Stomach (tissue), 9 donors: ENCODE results near the gene CAMSAP3. TPM values are rescaled to one million over a fixed set of nuclear protein-coding genes. Genes with fewer than 3 reads are reported as not detected.

Source experiments
- DNase-seq, 2 donors: peaks; one replicate each; pipeline versions ENCODE4 v3.0.0 to v3.0.0-alpha.2; 2013 to 2019
- H3K27ac ChIP-seq, 5 donors: fragments of 200-600 bp in 4 of 5; sonication (generic) in 4 of 5; one replicate each; pipeline ENCODE4 v1.5.1; 2013 to 2019; ENCODE audit warnings: mild to moderate bottlenecking in 1 of 5, moderate library complexity in 1 of 5
- H3K27me3 ChIP-seq, 3 donors: fragments of 200-600 bp; sonication (generic); one replicate each; pipeline ENCODE4 v1.5.1; 2017 to 2019; ENCODE audit warnings: mixed run types in 1 of 3
- H3K36me3 ChIP-seq, 4 donors: fragments of 200-600 bp; sonication (generic); 1 replicate in 3 of 4; 2 replicates in 1 of 4; pipeline ENCODE4 v1.5.1; 2016 to 2019
- H3K4me1 ChIP-seq, 4 donors: fragments of 200-600 bp; sonication (generic); one replicate each; pipeline ENCODE4 v1.5.1; 2016 to 2019
- H3K4me3 ChIP-seq, 4 donors: fragments of 200-600 bp; sonication (generic) in 3 of 4; one replicate each; pipeline ENCODE4 v1.5.1; 2016 to 2019; ENCODE audit warnings: mild to moderate bottlenecking in 1 of 4
- H3K9me3 ChIP-seq, 4 donors: fragments of 200-600 bp; sonication (generic); one replicate each; pipeline ENCODE4 v1.5.1; 2016 to 2019
- EP300 ChIP-seq: sonication (generic); formaldehyde crosslinking; IDR thresholded peaks from one replicate; pipeline ENCODE4 v1.6.1; 2017; ENCODE audit warnings: antibody characterized with exemption
- POLR2A ChIP-seq, 4 donors: fragments of 450-650 bp; IDR thresholded peaks; one replicate each; pipeline ENCODE4 v1.6.1; 2016; ENCODE audit warnings: antibody characterized with exemption in 4 of 4, control low read depth in 2 of 4, mild to moderate bottlenecking in 1 of 4, moderate library complexity in 1 of 4
- POLR2AphosphoS5 ChIP-seq, 3 donors: sonication (generic); formaldehyde crosslinking; IDR thresholded peaks; one replicate each; pipeline ENCODE4 v1.6.1; 2016; ENCODE audit warnings: antibody characterized with exemption in 3 of 3
- WGBS, 5 donors: extraction: QIAGEN DNeasy Blood & Tissue Kit in 3 of 5; methylation state at CpG; one replicate each; pipeline versions ENCODE4 v1.1.5 to v1.1.7; 2013 to 2018; 5-methylcytosine and 5-hydroxymethylcytosine counted together
- intact Hi-C: fragments of 100-400 bp; cut with DNase I; formaldehyde crosslinking; loops from one replicate; pipeline ENCODE4 v1.15.1; 2023; ENCODE audit warnings: low total_unique reads
- polyA plus RNA-seq, 3 donors: library from polyadenylated mRNA; stranded (reverse); fragments of 200-250 nt; gene quantifications; one replicate each; pipeline ENCODE4 v1.2.3, GENCODE V29; 2013
- total RNA-seq, 5 donors: library from RNA; depleted of rRNA; stranded (reverse); fragments of >200 nt; gene quantifications; one replicate each; pipeline versions ENCODE4 v1.1.0 to v1.2.3, GENCODE V29; 2014 to 2016
- TF ChIP-seq, protein P1 (sequence below), 7 experiments: fragments of 450-650 bp in 4 of 7; fragments of 200-600 bp in 3 of 7; sonication (generic) in 3 of 7; IDR thresholded peaks; one replicate each; pipeline ENCODE4 v1.5.1; 2016 to 2019; ENCODE audit warnings: antibody characterized with exemption in 7 of 7, control low read depth in 2 of 7, mild to moderate bottlenecking in 1 of 7
- donor health status: healthy with polysubstance abuse.
- donor health status: Bipolar disorder and iron deficiency.
- donor health status: healthy.

Gene CAMSAP3
- total and polyA plus RNA-seq, 8 donors: 5.5 to 232 (median 32.2) TPM

DNA sequence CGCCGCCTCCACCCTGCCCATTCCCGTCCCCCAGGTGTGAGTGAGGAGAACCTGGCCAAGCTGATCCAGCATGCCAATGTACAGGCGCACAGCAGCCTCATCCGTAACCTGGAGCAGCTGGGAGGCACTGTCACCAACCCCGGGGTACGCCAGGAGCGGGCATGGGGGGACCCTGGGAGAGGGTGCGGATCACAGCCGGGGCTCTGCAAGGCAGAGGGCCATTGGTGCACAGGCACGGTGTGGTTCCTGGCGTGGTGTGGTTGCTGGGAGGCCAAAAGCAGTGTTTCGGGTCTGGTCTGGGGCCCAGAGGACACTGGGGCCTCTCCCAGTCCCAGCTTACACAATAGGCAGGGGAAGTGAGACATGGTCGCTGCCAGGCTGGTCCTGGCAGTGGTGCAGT lies 49.5 kb downstream of the CAMSAP3 start:
- Histone ChIP-seq H3K36me3 (peaks cover 0 to 62% (median 47%) of the 10 kb centered on the region in 4 donors), H3K27ac (no peak overlapping the region)

DNA sequence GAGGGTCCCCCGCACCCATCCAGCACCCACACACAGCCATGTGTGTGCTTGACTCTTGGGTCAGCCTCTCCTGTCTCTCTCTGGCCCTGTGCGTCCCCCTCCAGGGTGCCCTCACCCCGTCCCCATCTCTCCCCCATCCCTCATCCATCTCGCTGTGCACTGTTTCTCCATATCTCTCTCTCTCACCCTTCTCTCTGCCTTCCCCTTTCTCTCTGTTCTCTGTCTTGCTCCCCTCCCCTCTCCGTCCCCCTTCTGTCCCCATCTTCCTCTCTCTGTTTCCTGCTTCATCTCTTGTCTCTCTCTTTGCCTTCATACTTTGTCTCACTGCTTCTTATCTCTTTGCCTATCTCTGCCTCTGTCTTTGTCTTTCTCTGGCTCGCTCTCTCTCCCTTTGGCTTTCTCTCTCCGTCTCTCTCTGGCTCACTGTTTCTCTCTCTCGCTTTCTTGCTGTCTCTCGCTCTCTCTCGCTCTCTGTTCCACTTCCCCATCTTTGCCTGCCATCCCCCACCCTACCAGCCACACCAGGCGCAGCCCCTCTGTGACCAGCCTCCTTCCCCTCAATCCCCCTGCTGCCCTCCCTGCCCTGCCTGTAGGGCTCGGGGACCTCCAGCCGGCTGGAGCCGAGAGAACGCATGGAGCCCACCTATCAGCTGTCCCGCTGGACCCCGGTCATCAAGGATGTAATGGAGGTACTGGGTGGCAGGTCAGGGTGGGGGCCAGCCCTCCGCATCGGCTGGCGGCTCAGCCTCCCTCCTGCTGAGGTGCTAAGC lies 50.2 kb downstream of the CAMSAP3 start:
- intact Hi-C loops: no loop called here
- H3K27me3 ChIP-seq: peaks cover 0 to 47% (median 0%) of the 10 kb centered on the region in 3 donors
- peaks cover 0 to 17% (median 0%) of the 10 kb centered on the region in 4 donors for H3K4me1 ChIP-seq
- 65 to 80% (median 76%) methylated on average over 19 to 20 of the region's 20 CpGs for WGBS, 5 donors
- no peak for TF ChIP-seq POLR2A (IDR thresholded peaks at IDR 0.05)
- no peak for TF ChIP-seq POLR2AphosphoS5 (IDR thresholded peaks at IDR 0.05)
- TF ChIP-seq, protein P1, sequence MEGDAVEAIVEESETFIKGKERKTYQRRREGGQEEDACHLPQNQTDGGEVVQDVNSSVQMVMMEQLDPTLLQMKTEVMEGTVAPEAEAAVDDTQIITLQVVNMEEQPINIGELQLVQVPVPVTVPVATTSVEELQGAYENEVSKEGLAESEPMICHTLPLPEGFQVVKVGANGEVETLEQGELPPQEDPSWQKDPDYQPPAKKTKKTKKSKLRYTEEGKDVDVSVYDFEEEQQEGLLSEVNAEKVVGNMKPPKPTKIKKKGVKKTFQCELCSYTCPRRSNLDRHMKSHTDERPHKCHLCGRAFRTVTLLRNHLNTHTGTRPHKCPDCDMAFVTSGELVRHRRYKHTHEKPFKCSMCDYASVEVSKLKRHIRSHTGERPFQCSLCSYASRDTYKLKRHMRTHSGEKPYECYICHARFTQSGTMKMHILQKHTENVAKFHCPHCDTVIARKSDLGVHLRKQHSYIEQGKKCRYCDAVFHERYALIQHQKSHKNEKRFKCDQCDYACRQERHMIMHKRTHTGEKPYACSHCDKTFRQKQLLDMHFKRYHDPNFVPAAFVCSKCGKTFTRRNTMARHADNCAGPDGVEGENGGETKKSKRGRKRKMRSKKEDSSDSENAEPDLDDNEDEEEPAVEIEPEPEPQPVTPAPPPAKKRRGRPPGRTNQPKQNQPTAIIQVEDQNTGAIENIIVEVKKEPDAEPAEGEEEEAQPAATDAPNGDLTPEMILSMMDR (IDR thresholded peaks at IDR 0.05): no peak
- TF ChIP-seq EP300: no peak
- H3K4me3 ChIP-seq: no peak overlapping the region
- no peak for DNase-seq
- no peak overlapping the region for H3K27ac ChIP-seq
- H3K36me3 ChIP-seq: peaks cover 0 to 56% (median 45%) of the 10 kb centered on the region in 4 donors
- H3K9me3 ChIP-seq: no peaks in the 10 kb centered on the region

More for the DNA sequence above, 49.5 kb downstream of the CAMSAP3 start:
- Histone ChIP-seq H3K4me3 (no peak overlapping the region), H3K27me3 (peaks cover 0 to 42% (median 0%) of the 10 kb centered on the region in 3 donors), H3K4me1 (peaks cover 0 to 18% (median 0%) of the 10 kb centered on the region in 4 donors), H3K9me3 (no peaks in the 10 kb centered on the region)
- DNase-seq: no peak
- 81 to 95% (median 87%) methylated on average over 13 to 14 of the region's 14 CpGs for WGBS, 5 donors
- intact Hi-C loops: no loop called here
- TF ChIP-seq EP300: no peak
- TF ChIP-seq POLR2A (IDR thresholded peaks at IDR 0.05): no peak
- TF ChIP-seq, protein P1 (IDR thresholded peaks at IDR 0.05): no peak
- no peak for TF ChIP-seq POLR2AphosphoS5 (IDR thresholded peaks at IDR 0.05)

DNA sequence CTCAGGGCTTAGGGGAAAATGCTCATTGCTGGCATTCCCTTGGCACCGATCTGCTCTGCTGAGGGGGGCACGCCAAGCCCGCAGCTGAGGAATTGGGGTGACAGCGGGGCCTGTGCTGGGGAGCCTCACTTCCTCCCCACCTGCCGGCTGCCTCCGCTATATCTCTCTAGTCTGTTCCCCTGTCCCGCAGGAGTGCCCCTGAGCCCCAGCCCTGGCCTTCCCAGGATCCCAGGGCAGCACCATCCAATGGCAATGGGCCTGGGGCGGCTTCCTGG lies 50.7 kb downstream of the CAMSAP3 start:
- Histone ChIP-seq H3K36me3 (peaks cover 0 to 53% (median 42%) of the 10 kb centered on the region in 4 donors), H3K9me3 (no peaks in the 10 kb centered on the region), H3K4me1 (peaks cover 0 to 17% (median 0%) of the 10 kb centered on the region in 4 donors), H3K27me3 (peaks cover 0 to 52% (median 0%) of the 10 kb centered on the region in 3 donors), H3K27ac (no peak overlapping the region), H3K4me3 (no peak overlapping the region)
- intact Hi-C loops: no loop called here
- DNase-seq: no peak
- TF ChIP-seq POLR2A (IDR thresholded peaks at IDR 0.05) (no peak), EP300 (no peak)
- TF ChIP-seq, protein P1 (IDR thresholded peaks at IDR 0.05): no peak
- 69 to 90% (median 87%) methylated on average over 8 of the region's 8 CpGs for WGBS, 5 donors

DNA sequence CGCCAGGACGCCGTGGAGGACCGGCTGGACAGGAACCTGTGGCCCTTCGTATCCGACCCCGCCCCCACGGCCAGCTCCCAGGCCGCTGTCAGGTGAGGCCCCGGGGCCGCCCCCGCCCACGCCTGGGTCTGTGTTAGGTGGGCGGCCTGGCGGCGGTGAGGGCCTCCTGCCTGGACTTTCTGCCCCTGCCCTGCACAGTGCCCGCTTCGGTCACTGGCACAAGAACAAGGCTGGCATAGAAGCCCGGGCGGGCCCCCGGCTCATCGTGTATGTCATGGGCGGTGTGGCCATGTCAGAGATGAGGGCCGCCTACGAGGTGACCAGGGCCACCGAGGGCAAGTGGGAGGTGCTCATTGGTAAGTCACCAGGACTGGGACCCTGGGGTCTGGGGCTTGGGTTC lies 51.5 kb downstream of the CAMSAP3 start:
- 85 to 95% (median 92%) methylated on average over 21 to 26 of the region's 26 CpGs for WGBS, 5 donors
- peaks cover 0 to 45% (median 39%) of the 10 kb centered on the region in 4 donors for H3K36me3 ChIP-seq

More for the DNA sequence above, 51.5 kb downstream of the CAMSAP3 start:
- TF ChIP-seq, protein P1 (IDR thresholded peaks at IDR 0.05): no peak
- TF ChIP-seq EP300: no peak
- TF ChIP-seq POLR2AphosphoS5 (IDR thresholded peaks at IDR 0.05): no peak
- TF ChIP-seq POLR2A (IDR thresholded peaks at IDR 0.05): no peak
- intact Hi-C loops: no loop called here
- H3K9me3 ChIP-seq: no peaks in the 10 kb centered on the region
- DNase-seq: no peak
- no peak overlapping the region for H3K4me3 ChIP-seq
- H3K4me1 ChIP-seq: peaks cover 0 to 25% (median 5%) of the 10 kb centered on the region in 4 donors
- H3K27ac ChIP-seq: no peak overlapping the region
- H3K27me3 ChIP-seq: peaks cover 0 to 51% (median 0%) of the 10 kb centered on the region in 3 donors
